HEK293T (cell line): Measurements from ENCODE around the gene RTN4IP1.

Source experiments
- ARNT ChIP-seq: fragments of 450-650 bp; IDR thresholded peaks from 2 replicates; pipeline ENCODE4 v1.6.1; 2017; ENCODE audit warnings: mild to moderate bottlenecking
- BHLHE40 ChIP-seq: fragments of 450-650 bp; IDR thresholded peaks from 2 replicates; pipeline ENCODE4 v1.6.1; 2016; ENCODE audit warnings: mild to moderate bottlenecking, moderate library complexity, borderline replicate concordance
- CTBP1 ChIP-seq: fragments of 450-650 bp; IDR thresholded peaks from 2 replicates; pipeline ENCODE4 v1.6.1; 2016; ENCODE audit warnings: borderline replicate concordance
- FOXA1 ChIP-seq: fragments of 450-650 bp; IDR thresholded peaks from 2 replicates; pipeline ENCODE4 v1.6.1; 2016; ENCODE audit warnings: mild to moderate bottlenecking
- FOXK2 ChIP-seq: fragments of 450-650 bp; IDR thresholded peaks from 2 replicates; pipeline ENCODE4 v1.6.1; 2016; ENCODE audit warnings: mild to moderate bottlenecking
- PKNOX1 ChIP-seq: fragments of 450-650 bp; IDR thresholded peaks from 2 replicates; pipeline ENCODE4 v1.6.1; 2016
- SP1 ChIP-seq: fragments of 450-650 bp; IDR thresholded peaks from 2 replicates; pipeline ENCODE4 v1.6.1; 2017
- TARDBP ChIP-seq: fragments of 450-650 bp; IDR thresholded peaks from 2 replicates; pipeline ENCODE4 v1.6.1; 2016
- ZNF384 ChIP-seq: fragments of 450-650 bp; IDR thresholded peaks from 2 replicates; pipeline ENCODE4 v1.6.1; 2016

GRCh38 chr6:106618324-106618723 lies 11.0 kb downstream of the RTN4IP1 start:
- TF ChIP-seq FOXK2 (no peak), CTBP1 (no peak), FOXA1 (no peak), ARNT (no peak), PKNOX1 (no peak), ZNF384 (no peak), TARDBP (no peak), BHLHE40 (no peak), SP1 (no peak)
